ENCODE results near the gene KMT5B.

Gene KMT5B

DNA sequence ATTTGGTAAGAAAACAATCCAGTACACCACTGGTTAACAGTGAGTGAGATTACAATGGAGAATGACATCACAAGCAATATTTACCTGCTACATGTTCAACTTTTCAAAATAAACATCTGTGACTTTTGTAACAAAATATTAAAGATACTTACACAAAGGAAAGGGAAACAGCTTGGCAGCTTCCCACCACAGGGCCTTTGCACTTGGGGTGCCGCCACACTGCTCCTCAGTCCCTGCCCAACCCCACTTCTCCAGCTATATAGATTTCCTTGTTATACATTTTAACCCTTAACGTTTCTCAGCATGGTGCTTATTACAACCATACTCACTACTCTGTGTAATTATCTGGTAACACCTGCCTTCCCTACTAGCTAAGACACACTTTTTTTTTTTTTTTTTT is 10.9 kb downstream of the KMT5B start:
- H2BK15ac ChIP-seq (ENCODE audit: low read length): no peak overlapping the region
- H3K14ac ChIP-seq (ENCODE audit: low read length): no peak overlapping the region
- no CpG with 5 or more reads among the region's 2 CpGs for WGBS, 2 donors (ENCODE audit: extremely low coverage in 2 of 2, insufficient read length in 2 of 2, insufficient replicate concordance in 1 of 2)
- H3K4ac ChIP-seq (ENCODE audit: low read length): no peak overlapping the region
- no peak for DNase-seq (ENCODE audit: low spot score)
- H3K27me3 ChIP-seq (ENCODE audit: control insufficient read depth in 3 of 3, insufficient read depth in 3 of 3, low read depth in 1 of 3, low read length in 3 of 3): no peaks in the 10 kb centered on the region
- H2AFZ ChIP-seq (ENCODE audit: low read length): no peak overlapping the region
- no peak overlapping the region for H2BK5ac ChIP-seq (ENCODE audit: low read length)
- H4K91ac ChIP-seq (ENCODE audit: low read depth, low read length, poor library complexity): no peak overlapping the region
- no peaks in the 10 kb centered on the region for H3K9me3 ChIP-seq (replicated peaks in 1 of 2; ENCODE audit: control insufficient read depth in 2 of 2, insufficient read depth in 1 of 2, low read depth in 1 of 2, low read length in 2 of 2)
- H3K36me3 ChIP-seq (replicated peaks in 1 of 2; ENCODE audit: control insufficient read depth in 2 of 2, insufficient read depth in 2 of 2, low read length in 2 of 2): peaks cover 0 to 3% of the 10 kb centered on the region in 2 donors
- no peak overlapping the region for H3K18ac ChIP-seq (ENCODE audit: low read length)
- no peak overlapping the region for H3K23ac ChIP-seq (ENCODE audit: low read depth, low read length, poor library complexity)
- H3K4me3 ChIP-seq (ENCODE audit: low read length in 2 of 2): no peak overlapping the region
- no peak overlapping the region for H3K27ac ChIP-seq (replicated peaks; ENCODE audit: low read length)
- H2AK5ac ChIP-seq (ENCODE audit: low read depth, low read length): no peak overlapping the region
- H3K4me2 ChIP-seq (ENCODE audit: insufficient read depth, low read length, poor library complexity, severe bottlenecking): no peak overlapping the region
- no peak overlapping the region for H2BK120ac ChIP-seq (ENCODE audit: low read depth, low read length)
- peaks cover 0 to 1% of the 10 kb centered on the region in 2 donors for H3K4me1 ChIP-seq (ENCODE audit: control insufficient read depth in 2 of 2, insufficient read depth in 1 of 2, low read depth in 1 of 2, low read length in 2 of 2)
- H3K9ac ChIP-seq (ENCODE audit: low read depth, low read length, poor library complexity): no peak overlapping the region
- H3K79me1 ChIP-seq (ENCODE audit: low read depth, low read length): no peaks in the 10 kb centered on the region
- no peak overlapping the region for H2BK12ac ChIP-seq (ENCODE audit: low read length)
- H4K8ac ChIP-seq (ENCODE audit: low read depth, low read length): no peak overlapping the region

DNA sequence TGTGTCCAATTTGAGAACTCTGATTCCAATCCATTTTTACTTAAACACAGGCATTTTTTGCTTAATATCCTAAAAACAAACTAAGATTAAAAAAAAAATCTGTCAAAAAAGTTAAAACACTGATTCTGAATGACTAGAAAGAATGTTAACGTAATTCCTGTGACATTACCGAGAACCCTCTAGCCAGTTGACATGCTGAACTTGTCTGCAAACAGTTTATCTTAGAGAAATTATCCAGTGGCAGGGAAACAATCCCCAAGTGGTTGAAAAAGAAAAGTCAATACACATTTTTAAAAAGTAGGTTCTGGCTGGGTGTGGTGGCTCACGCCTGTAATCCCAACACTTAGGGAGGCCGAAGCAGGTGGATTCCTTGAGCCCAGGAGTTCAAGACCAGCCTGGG is 11.6 kb downstream of the KMT5B start:
- Histone ChIP-seq H2BK12ac (ENCODE audit: low read length) (no peak overlapping the region), H3K14ac (ENCODE audit: low read length) (no peak overlapping the region), H3K4me2 (ENCODE audit: insufficient read depth, low read length, poor library complexity, severe bottlenecking) (no peak overlapping the region), H3K4ac (ENCODE audit: low read length) (no peak overlapping the region), H3K27me3 (ENCODE audit: control insufficient read depth in 3 of 3, insufficient read depth in 3 of 3, low read depth in 1 of 3, low read length in 3 of 3) (no peaks in the 10 kb centered on the region), H3K79me1 (ENCODE audit: low read depth, low read length) (no peaks in the 10 kb centered on the region), H3K9ac (ENCODE audit: low read depth, low read length, poor library complexity) (no peak overlapping the region), H2BK15ac (ENCODE audit: low read length) (no peak overlapping the region), H3K4me3 (ENCODE audit: low read length in 2 of 2) (no peak overlapping the region), H2BK5ac (ENCODE audit: low read length) (no peak overlapping the region), H3K23ac (ENCODE audit: low read depth, low read length, poor library complexity) (no peak overlapping the region), H4K91ac (ENCODE audit: low read depth, low read length, poor library complexity) (no peak overlapping the region), H2AFZ (ENCODE audit: low read length) (no peak overlapping the region), H3K18ac (ENCODE audit: low read length) (no peak overlapping the region), H3K36me3 (replicated peaks in 1 of 2; ENCODE audit: control insufficient read depth in 2 of 2, insufficient read depth in 2 of 2, low read length in 2 of 2) (peaks cover 0 to 3% of the 10 kb centered on the region in 2 donors), H2BK120ac (ENCODE audit: low read depth, low read length) (no peak overlapping the region), H2AK5ac (ENCODE audit: low read depth, low read length) (no peak overlapping the region), H3K27ac (replicated peaks; ENCODE audit: low read length) (no peak overlapping the region), H3K4me1 (ENCODE audit: control insufficient read depth in 2 of 2, insufficient read depth in 1 of 2, low read depth in 1 of 2, low read length in 2 of 2) (peaks cover 0 to 1% of the 10 kb centered on the region in 2 donors), H3K9me3 (replicated peaks in 1 of 2; ENCODE audit: control insufficient read depth in 2 of 2, insufficient read depth in 1 of 2, low read depth in 1 of 2, low read length in 2 of 2) (no peaks in the 10 kb centered on the region), H4K8ac (ENCODE audit: low read depth, low read length) (no peak overlapping the region)
- no peak for DNase-seq (ENCODE audit: low spot score)
- no CpG with 5 or more reads among the region's 4 CpGs for WGBS, 2 donors (ENCODE audit: extremely low coverage in 2 of 2, insufficient read length in 2 of 2, insufficient replicate concordance in 1 of 2)

DNA sequence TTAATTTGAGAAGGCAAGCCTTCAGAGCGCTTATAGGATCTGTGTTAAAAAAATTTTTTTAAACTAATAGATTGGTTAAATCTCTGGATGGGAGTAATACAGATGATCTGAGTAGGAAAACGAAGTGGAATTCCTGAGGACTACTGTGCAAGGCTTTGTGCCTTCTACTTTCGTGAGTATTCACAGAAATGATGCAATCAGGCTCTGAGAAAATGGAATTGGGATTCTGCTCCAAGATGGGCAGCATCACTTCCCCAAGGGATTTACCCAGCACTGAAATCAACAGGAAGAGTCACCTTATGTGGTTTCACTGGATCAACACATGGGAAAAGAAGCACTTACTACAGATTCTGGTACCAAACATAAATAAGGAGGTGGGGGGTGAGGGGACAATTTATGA is 12.5 kb downstream of the KMT5B start:
- H3K9me3 ChIP-seq (replicated peaks in 1 of 2; ENCODE audit: control insufficient read depth in 2 of 2, insufficient read depth in 1 of 2, low read depth in 1 of 2, low read length in 2 of 2): no peaks in the 10 kb centered on the region
- no peak overlapping the region for H4K8ac ChIP-seq (ENCODE audit: low read depth, low read length)
- H2AFZ ChIP-seq (ENCODE audit: low read length): no peak overlapping the region
- no peak overlapping the region for H3K23ac ChIP-seq (ENCODE audit: low read depth, low read length, poor library complexity)
- H4K91ac ChIP-seq (ENCODE audit: low read depth, low read length, poor library complexity): no peak overlapping the region
- no CpG with 5 or more reads among the region's 3 CpGs for WGBS, 2 donors (ENCODE audit: extremely low coverage in 2 of 2, insufficient read length in 2 of 2, insufficient replicate concordance in 1 of 2)
- H3K4ac ChIP-seq (ENCODE audit: low read length): no peak overlapping the region
- peaks cover 0 to 1% of the 10 kb centered on the region in 2 donors for H3K4me1 ChIP-seq (ENCODE audit: control insufficient read depth in 2 of 2, insufficient read depth in 1 of 2, low read depth in 1 of 2, low read length in 2 of 2)
- H2BK15ac ChIP-seq (ENCODE audit: low read length): no peak overlapping the region
- H3K27me3 ChIP-seq (ENCODE audit: control insufficient read depth in 3 of 3, insufficient read depth in 3 of 3, low read depth in 1 of 3, low read length in 3 of 3): no peaks in the 10 kb centered on the region
- no peak overlapping the region for H3K18ac ChIP-seq (ENCODE audit: low read length)
- no peak overlapping the region for H3K4me3 ChIP-seq (ENCODE audit: low read length in 2 of 2)
- H3K36me3 ChIP-seq (replicated peaks in 1 of 2; ENCODE audit: control insufficient read depth in 2 of 2, insufficient read depth in 2 of 2, low read length in 2 of 2): peaks cover 0 to 3% of the 10 kb centered on the region in 2 donors
- no peak overlapping the region for H2BK5ac ChIP-seq (ENCODE audit: low read length)
- H3K4me2 ChIP-seq (ENCODE audit: insufficient read depth, low read length, poor library complexity, severe bottlenecking): no peak overlapping the region
- H3K27ac ChIP-seq (replicated peaks; ENCODE audit: low read length): no peak overlapping the region
- H3K14ac ChIP-seq (ENCODE audit: low read length): no peak overlapping the region
- no peak for DNase-seq (ENCODE audit: low spot score)
- H2AK5ac ChIP-seq (ENCODE audit: low read depth, low read length): no peak overlapping the region
- no peaks in the 10 kb centered on the region for H3K79me1 ChIP-seq (ENCODE audit: low read depth, low read length)
- H2BK120ac ChIP-seq (ENCODE audit: low read depth, low read length): no peak overlapping the region
- no peak overlapping the region for H2BK12ac ChIP-seq (ENCODE audit: low read length)
- H3K9ac ChIP-seq (ENCODE audit: low read depth, low read length, poor library complexity): no peak overlapping the region

DNA sequence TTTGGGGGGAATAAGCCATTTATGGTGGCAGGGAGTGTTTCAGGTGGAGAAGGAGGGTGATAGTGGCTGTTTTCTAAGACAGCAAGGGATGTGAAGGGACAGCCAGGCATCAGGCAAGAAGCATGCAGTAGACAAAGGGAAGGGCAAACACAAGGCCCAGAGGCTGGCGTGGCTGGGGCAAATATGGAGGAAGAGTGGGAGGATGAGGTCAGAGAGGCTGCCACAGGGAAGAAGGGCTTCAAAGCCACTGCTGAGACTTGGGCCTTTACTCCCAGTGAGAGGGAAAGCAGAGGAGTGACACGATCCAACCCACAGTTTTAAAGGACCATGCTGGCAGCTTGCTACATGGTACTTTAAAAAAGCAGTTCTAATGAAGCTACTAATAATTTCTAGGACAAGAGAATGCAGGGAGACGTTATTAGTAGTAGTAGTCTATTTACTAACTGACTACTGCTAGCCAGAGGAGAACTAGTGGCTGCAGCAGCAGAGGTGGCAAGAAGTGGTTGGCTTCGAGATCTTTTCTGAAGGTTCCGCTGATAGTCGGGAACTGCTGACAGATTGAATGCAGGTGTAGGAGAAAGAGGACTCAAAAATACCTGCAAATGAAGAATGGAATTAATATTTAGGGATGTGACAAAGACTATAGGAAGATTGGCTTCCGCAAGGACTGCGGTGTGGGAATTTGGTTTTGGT is 13.7 kb downstream of the KMT5B start:
- Histone ChIP-seq H3K4ac (ENCODE audit: low read length) (no peak overlapping the region), H3K27me3 (ENCODE audit: control insufficient read depth in 3 of 3, insufficient read depth in 3 of 3, low read depth in 1 of 3, low read length in 3 of 3) (no peaks in the 10 kb centered on the region), H2BK12ac (ENCODE audit: low read length) (no peak overlapping the region), H4K8ac (ENCODE audit: low read depth, low read length) (no peak overlapping the region), H2AK5ac (ENCODE audit: low read depth, low read length) (no peak overlapping the region), H3K23ac (ENCODE audit: low read depth, low read length, poor library complexity) (no peak overlapping the region), H3K4me1 (ENCODE audit: control insufficient read depth in 2 of 2, insufficient read depth in 1 of 2, low read depth in 1 of 2, low read length in 2 of 2) (peaks cover 0 to 1% of the 10 kb centered on the region in 2 donors), H2BK5ac (ENCODE audit: low read length) (no peak overlapping the region), H3K27ac (replicated peaks; ENCODE audit: low read length) (no peak overlapping the region), H3K14ac (ENCODE audit: low read length) (no peak overlapping the region), H3K4me3 (ENCODE audit: low read length in 2 of 2) (no peak overlapping the region), H3K36me3 (replicated peaks in 1 of 2; ENCODE audit: control insufficient read depth in 2 of 2, insufficient read depth in 2 of 2, low read length in 2 of 2) (peaks cover 0 to 3% of the 10 kb centered on the region in 2 donors), H4K91ac (ENCODE audit: low read depth, low read length, poor library complexity) (no peak overlapping the region), H3K9ac (ENCODE audit: low read depth, low read length, poor library complexity) (no peak overlapping the region), H2BK120ac (ENCODE audit: low read depth, low read length) (no peak overlapping the region), H3K4me2 (ENCODE audit: insufficient read depth, low read length, poor library complexity, severe bottlenecking) (no peak overlapping the region), H3K9me3 (replicated peaks in 1 of 2; ENCODE audit: control insufficient read depth in 2 of 2, insufficient read depth in 1 of 2, low read depth in 1 of 2, low read length in 2 of 2) (no peaks in the 10 kb centered on the region), H3K79me1 (ENCODE audit: low read depth, low read length) (no peaks in the 10 kb centered on the region), H3K18ac (ENCODE audit: low read length) (no peak overlapping the region), H2AFZ (ENCODE audit: low read length) (no peak overlapping the region), H2BK15ac (ENCODE audit: low read length) (no peak overlapping the region)
- no peak for DNase-seq (ENCODE audit: low spot score)
- no CpG with 5 or more reads among the region's 8 CpGs for WGBS, 2 donors (ENCODE audit: extremely low coverage in 2 of 2, insufficient read length in 2 of 2, insufficient replicate concordance in 1 of 2)

All from neuronal stem cell (in vitro differentiated cells).